ENCODE measurements around the gene HDGFL1.

The HDGFL1 gene

DNA sequence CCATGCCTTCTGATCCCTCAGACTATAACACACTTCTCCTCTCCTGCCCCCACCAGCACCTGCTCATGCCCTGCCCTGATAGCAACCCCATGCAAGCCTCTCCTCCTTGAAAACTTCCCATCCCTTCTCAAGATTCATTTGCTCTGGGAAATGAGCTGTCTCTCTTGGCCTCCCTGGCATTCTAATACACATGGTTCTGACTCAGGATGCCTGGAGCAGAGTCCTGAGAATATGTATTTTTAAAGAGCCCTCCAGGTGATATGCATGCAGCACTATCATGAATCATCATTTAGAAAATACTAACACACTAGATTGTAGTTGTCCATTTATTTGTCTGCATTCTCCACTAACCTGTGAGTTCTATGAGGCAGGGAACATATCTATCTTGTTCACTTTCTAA is 26.6 kb downstream of the HDGFL1 start:
- no peaks in the 10 kb centered on the region for H3K9me3 ChIP-seq (ENCODE audit: control insufficient read depth, low read length)
- no peak overlapping the region for H3K4me3 ChIP-seq (ENCODE audit: low read length)
- H3K9ac ChIP-seq (ENCODE audit: low read length) = no peak overlapping the region
- no peaks in the 10 kb centered on the region for H3K4me1 ChIP-seq (ENCODE audit: control insufficient read depth, insufficient read depth, low read length)
- H3K27me3 ChIP-seq (ENCODE audit: control insufficient read depth, insufficient read depth, low read length) = no peaks in the 10 kb centered on the region
- H3K36me3 ChIP-seq (ENCODE audit: control insufficient read depth, insufficient read depth, low read length) = no peaks in the 10 kb centered on the region

- Histone ChIP-seq H3K36me3 (ENCODE audit: control insufficient read depth, insufficient read depth, low read length) (no peaks in the 10 kb centered on the region), H3K4me1 (ENCODE audit: control insufficient read depth, insufficient read depth, low read length) (no peaks in the 10 kb centered on the region), H3K9me3 (ENCODE audit: control insufficient read depth, low read length) (no peaks in the 10 kb centered on the region), H3K4me3 (ENCODE audit: low read length) (no peak overlapping the region), H3K27me3 (ENCODE audit: control insufficient read depth, insufficient read depth, low read length) (no peaks in the 10 kb centered on the region), H3K9ac (ENCODE audit: low read length) (no peak overlapping the region)
Observed at GRCh38 chr6:22598339-22598738, 29.0 kb downstream of the HDGFL1 start.

- H3K9me3 ChIP-seq (ENCODE audit: control insufficient read depth, low read length) = no peaks in the 10 kb centered on the region
- H3K36me3 ChIP-seq (ENCODE audit: control insufficient read depth, insufficient read depth, low read length) = no peaks in the 10 kb centered on the region
- no peak overlapping the region for H3K4me3 ChIP-seq (ENCODE audit: low read length)
- no peak overlapping the region for H3K9ac ChIP-seq (ENCODE audit: low read length)
- no peaks in the 10 kb centered on the region for H3K4me1 ChIP-seq (ENCODE audit: control insufficient read depth, insufficient read depth, low read length)
- H3K27me3 ChIP-seq (ENCODE audit: control insufficient read depth, insufficient read depth, low read length) = no peaks in the 10 kb centered on the region
Observed at GRCh38 chr6:22600059-22600458, 30.7 kb downstream of the HDGFL1 start.

GRCh38 chr6:22601984-22602383 is 32.6 kb downstream of the HDGFL1 start:
- Histone ChIP-seq H3K4me1 (ENCODE audit: control insufficient read depth, insufficient read depth, low read length) (no peaks in the 10 kb centered on the region), H3K27me3 (ENCODE audit: control insufficient read depth, insufficient read depth, low read length) (no peaks in the 10 kb centered on the region), H3K4me3 (ENCODE audit: low read length) (no peak overlapping the region), H3K9me3 (ENCODE audit: control insufficient read depth, low read length) (no peaks in the 10 kb centered on the region), H3K9ac (ENCODE audit: low read length) (no peak overlapping the region), H3K36me3 (ENCODE audit: control insufficient read depth, insufficient read depth, low read length) (no peaks in the 10 kb centered on the region)

GRCh38 chr6:22605736-22606135 is 36.4 kb downstream of the HDGFL1 start:
- no peaks in the 10 kb centered on the region for H3K9me3 ChIP-seq (ENCODE audit: control insufficient read depth, low read length)
- H3K9ac ChIP-seq (ENCODE audit: low read length) = no peak overlapping the region
- no peaks in the 10 kb centered on the region for H3K4me1 ChIP-seq (ENCODE audit: control insufficient read depth, insufficient read depth, low read length)
- no peaks in the 10 kb centered on the region for H3K27me3 ChIP-seq (ENCODE audit: control insufficient read depth, insufficient read depth, low read length)
- H3K4me3 ChIP-seq (ENCODE audit: low read length) = no peak overlapping the region
- H3K36me3 ChIP-seq (ENCODE audit: control insufficient read depth, insufficient read depth, low read length) = no peaks in the 10 kb centered on the region

- Histone ChIP-seq H3K9ac (ENCODE audit: low read length) (no peak overlapping the region), H3K4me3 (ENCODE audit: low read length) (no peak overlapping the region), H3K36me3 (ENCODE audit: control insufficient read depth, insufficient read depth, low read length) (no peaks in the 10 kb centered on the region), H3K9me3 (ENCODE audit: control insufficient read depth, low read length) (no peaks in the 10 kb centered on the region), H3K27me3 (ENCODE audit: control insufficient read depth, insufficient read depth, low read length) (no peaks in the 10 kb centered on the region), H3K4me1 (ENCODE audit: control insufficient read depth, insufficient read depth, low read length) (no peaks in the 10 kb centered on the region)
Observed at GRCh38 chr6:22610127-22610526, 40.8 kb downstream of the HDGFL1 start.

DNA sequence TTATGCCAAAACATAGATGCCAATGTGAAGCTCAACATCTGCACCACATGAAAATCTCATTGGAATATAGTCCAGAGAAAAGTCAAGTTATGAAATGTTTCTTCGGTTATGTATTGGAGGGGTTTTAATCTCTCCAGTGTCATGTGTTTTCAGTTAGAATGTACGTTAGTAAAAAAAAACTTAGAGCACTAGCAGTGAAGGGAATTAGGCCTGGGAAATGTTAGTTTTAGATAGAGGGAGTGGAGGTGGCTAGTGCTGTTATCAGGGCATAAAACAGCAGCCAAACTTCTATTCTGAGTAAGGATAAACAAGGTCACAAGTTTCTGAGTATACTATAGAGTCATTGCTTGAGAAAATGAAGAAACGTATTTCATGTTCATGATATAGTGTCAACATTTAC is 42.9 kb downstream of the HDGFL1 start:
- Histone ChIP-seq H3K36me3 (ENCODE audit: control insufficient read depth, insufficient read depth, low read length) (no peaks in the 10 kb centered on the region), H3K9me3 (ENCODE audit: control insufficient read depth, low read length) (no peaks in the 10 kb centered on the region), H3K4me3 (ENCODE audit: low read length) (no peak overlapping the region), H3K9ac (ENCODE audit: low read length) (no peak overlapping the region), H3K27me3 (ENCODE audit: control insufficient read depth, insufficient read depth, low read length) (no peaks in the 10 kb centered on the region), H3K4me1 (ENCODE audit: control insufficient read depth, insufficient read depth, low read length) (no peaks in the 10 kb centered on the region)

DNA sequence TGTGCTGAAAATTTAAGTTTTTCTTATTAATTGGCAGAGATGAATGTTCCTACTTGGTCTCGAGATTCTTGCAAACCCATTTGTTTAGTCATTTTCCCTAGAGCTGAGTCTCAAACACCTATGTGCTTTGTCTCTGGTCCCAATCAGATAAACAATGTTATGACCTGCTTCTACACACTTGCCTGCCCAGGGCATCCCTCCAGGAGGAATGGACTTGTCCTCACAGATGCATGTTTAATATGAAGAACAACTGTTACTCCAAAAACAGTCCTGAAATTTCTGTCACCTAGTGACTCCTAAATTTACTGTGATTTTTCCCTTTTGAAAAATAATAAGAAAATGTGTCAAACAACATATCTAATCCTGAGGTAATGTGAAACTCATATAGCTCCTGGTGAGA is 43.7 kb downstream of the HDGFL1 start:
- Histone ChIP-seq H3K4me1 (ENCODE audit: control insufficient read depth, insufficient read depth, low read length) (no peaks in the 10 kb centered on the region), H3K27me3 (ENCODE audit: control insufficient read depth, insufficient read depth, low read length) (no peaks in the 10 kb centered on the region)

DNA sequence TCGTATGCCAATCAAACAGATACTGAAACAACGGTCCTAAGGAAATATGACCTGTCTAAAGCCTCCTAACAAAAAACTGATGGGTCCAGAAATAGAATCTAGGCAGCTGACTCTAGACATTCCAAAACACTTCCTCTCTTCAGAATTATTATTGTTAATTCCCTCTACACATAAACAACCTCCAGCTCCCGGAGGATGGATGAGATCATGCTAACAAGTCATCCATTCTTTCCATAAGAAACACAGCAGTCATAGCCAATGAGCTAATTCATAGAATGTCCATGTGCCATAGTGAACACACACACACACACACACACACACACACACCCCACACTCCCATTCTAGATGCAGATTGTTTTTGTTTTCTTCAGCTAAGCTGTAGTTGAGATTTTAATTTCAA is 44.3 kb downstream of the HDGFL1 start:
- no peaks in the 10 kb centered on the region for H3K4me1 ChIP-seq (ENCODE audit: control insufficient read depth, insufficient read depth, low read length)
- no peaks in the 10 kb centered on the region for H3K9me3 ChIP-seq (ENCODE audit: control insufficient read depth, low read length)
- no peaks in the 10 kb centered on the region for H3K36me3 ChIP-seq (ENCODE audit: control insufficient read depth, insufficient read depth, low read length)
- H3K27me3 ChIP-seq (ENCODE audit: control insufficient read depth, insufficient read depth, low read length) = no peaks in the 10 kb centered on the region
- H3K4me3 ChIP-seq (ENCODE audit: low read length) = no peak overlapping the region
- no peak overlapping the region for H3K9ac ChIP-seq (ENCODE audit: low read length)

More for the DNA sequence above, 43.7 kb downstream of the HDGFL1 start:
- Histone ChIP-seq H3K9ac (ENCODE audit: low read length) (no peak overlapping the region), H3K4me3 (ENCODE audit: low read length) (no peak overlapping the region), H3K9me3 (ENCODE audit: control insufficient read depth, low read length) (no peaks in the 10 kb centered on the region), H3K36me3 (ENCODE audit: control insufficient read depth, insufficient read depth, low read length) (no peaks in the 10 kb centered on the region)

GRCh38 chr6:22614547-22614946 is 45.2 kb downstream of the HDGFL1 start:
- Histone ChIP-seq H3K9ac (ENCODE audit: low read length) (no peak overlapping the region), H3K4me3 (ENCODE audit: low read length) (no peak overlapping the region), H3K9me3 (ENCODE audit: control insufficient read depth, low read length) (no peaks in the 10 kb centered on the region), H3K4me1 (ENCODE audit: control insufficient read depth, insufficient read depth, low read length) (no peaks in the 10 kb centered on the region), H3K27me3 (ENCODE audit: control insufficient read depth, insufficient read depth, low read length) (no peaks in the 10 kb centered on the region), H3K36me3 (ENCODE audit: control insufficient read depth, insufficient read depth, low read length) (no peaks in the 10 kb centered on the region)

GRCh38 chr6:22621028-22621427 is 51.7 kb downstream of the HDGFL1 start:
- Histone ChIP-seq H3K36me3 (ENCODE audit: control insufficient read depth, insufficient read depth, low read length) (no peaks in the 10 kb centered on the region), H3K4me3 (ENCODE audit: low read length) (no peak overlapping the region), H3K4me1 (ENCODE audit: control insufficient read depth, insufficient read depth, low read length) (no peaks in the 10 kb centered on the region), H3K9ac (ENCODE audit: low read length) (no peak overlapping the region), H3K27me3 (ENCODE audit: control insufficient read depth, insufficient read depth, low read length) (no peaks in the 10 kb centered on the region), H3K9me3 (ENCODE audit: control insufficient read depth, low read length) (no peaks in the 10 kb centered on the region)

All from mucosa of stomach (tissue), 1 donor.